ENCODE data around the gene ZCWPW1. TPM values are rescaled to one million over a fixed set of nuclear protein-coding genes. Genes with fewer than 3 reads are reported as not detected.
"Not testable (repeated sequence)": the region's sequence is repeated elsewhere in the genome, so short reads cannot be mapped to it uniquely, and the experiment has no call there.

The ZCWPW1 gene
- total and polyA plus RNA-seq, 2 experiments from 2014 or later: 1.9 to 4.2 TPM

DNA sequence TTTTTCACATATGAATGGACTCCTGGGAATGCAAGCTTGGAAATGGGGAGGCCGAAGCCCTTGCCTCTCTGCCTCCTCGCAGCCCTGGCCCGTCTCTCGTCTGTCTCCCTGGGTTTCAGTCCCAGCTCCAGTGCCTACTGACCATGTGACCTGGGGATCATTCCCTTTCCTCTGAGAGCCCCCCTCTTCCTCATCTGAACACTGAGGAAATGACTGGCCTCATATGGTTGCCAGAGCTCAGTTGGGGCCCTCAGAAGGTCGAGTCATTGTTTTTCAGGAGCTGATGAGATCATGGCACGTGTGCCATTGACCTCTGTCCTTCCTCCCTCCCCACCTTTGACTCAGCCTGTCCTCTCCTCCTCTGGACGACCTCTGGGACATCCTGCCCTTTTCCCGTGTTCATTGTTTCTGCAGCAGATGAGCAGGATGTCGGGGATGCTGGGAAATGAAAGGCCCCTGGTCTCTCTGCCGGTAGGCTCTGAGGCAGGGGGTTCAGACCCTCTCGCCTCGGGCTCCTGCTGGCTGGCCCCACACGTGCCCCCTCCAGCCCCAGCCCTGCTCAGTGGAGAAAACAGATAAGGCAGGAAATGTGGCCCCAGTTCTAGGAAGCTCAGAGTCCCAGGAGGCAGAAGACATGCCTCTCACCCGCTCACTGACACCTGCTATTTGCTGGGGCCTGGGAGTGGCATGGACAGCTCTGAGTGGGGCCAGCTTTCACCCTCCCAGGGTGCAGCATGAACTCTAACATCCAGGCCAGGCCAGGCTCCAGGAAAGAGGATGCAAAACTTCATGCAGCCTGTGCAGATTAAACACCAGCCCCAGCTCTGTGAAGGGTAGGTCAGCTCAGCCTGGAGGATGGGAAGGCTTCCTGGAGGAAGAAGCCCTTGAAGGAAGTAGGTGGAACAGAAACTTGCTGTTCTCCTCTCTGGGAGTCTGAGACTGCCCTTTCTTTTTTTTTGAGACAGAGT is 16.1 kb upstream of the ZCWPW1 start:
- Histone ChIP-seq H4K20me1 (ENCODE audit: insufficient read depth) (no peaks in the 10 kb centered on the region), H3K4me3 (no peak overlapping the region), H3K27ac (peak overlapping the region; percentile 52), H2AFZ (peak overlapping the region; percentile 76), H3K36me3 (ENCODE audit: low read depth) (no peaks in the 10 kb centered on the region), H3K79me2 (ENCODE audit: insufficient read depth) (no peaks in the 10 kb centered on the region), H3K4me2 (ENCODE audit: unreplicated experiment) (peak overlapping the region; percentile 20), H3F3A (ENCODE audit: insufficient read depth) (peaks cover 11% of the 10 kb centered on the region), H3K9me3 (ENCODE audit: low read depth) (no peaks in the 10 kb centered on the region), H3K4me1 (ENCODE audit: insufficient read depth) (peaks cover 22% of the 10 kb centered on the region), H3K27me3 (replicated peaks; ENCODE audit: insufficient read depth) (no peaks in the 10 kb centered on the region), H3K9ac (peak overlapping the region; percentile 44), H3K9me2 (ENCODE audit: insufficient read depth) (no peaks in the 10 kb centered on the region)
- TF ChIP-seq EZH2phosphoT487 (IDR thresholded peaks at IDR 0.05; ENCODE audit: insufficient read depth, low read depth): no peak
- no peak for TF ChIP-seq EZH2 (IDR thresholded peaks at IDR 0.05; ENCODE audit: insufficient read depth, poor library complexity, severe bottlenecking)
- in situ Hi-C loops (cut with MboI): no loop called here
- WGBS, 2 experiments (ENCODE audit: low coverage in 1 of 2, low lambda C conversion rate in 2 of 2, missing lambda C conversion rate in 2 of 2): 34 to 41% methylated on average over 14 of the region's 14 CpGs
- DNase-seq: peak; percentile 80

DNA sequence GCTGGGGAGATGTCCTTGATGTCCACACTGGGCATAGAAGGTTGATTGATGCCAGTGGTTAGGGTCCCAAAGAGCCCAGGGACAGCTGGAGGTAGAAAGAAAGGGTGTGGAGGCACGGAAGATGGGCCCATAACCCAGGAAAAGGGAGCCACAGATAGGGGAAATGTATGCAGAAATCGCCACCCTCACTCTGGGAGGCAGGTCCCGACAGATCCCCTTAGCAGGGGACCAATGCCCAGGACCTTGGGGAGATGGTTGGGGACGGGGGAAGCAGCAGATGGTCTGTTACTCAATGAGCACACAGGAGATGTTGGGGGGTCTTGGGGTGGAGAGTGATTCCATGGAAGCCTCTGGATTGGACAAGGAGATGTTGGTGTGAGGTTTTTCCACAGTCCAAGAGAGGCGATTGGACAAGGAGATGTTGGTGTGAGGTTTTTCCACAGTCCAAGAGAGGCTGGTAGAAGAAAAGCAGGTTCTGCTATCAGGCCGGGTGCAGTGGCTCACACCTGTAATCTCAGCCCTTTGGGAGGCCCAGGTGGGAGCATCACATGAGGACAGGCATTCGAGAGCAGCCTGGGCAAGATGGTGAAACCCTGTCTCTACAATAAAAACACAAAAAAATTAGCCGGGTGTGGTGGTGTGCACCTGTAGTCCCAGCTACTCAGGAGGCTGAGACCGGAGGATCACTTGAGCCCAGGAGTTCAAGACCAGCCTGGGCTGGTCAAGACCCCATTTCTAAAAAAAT is 14.8 kb upstream of the ZCWPW1 start:
- H3F3A ChIP-seq (ENCODE audit: insufficient read depth): peaks cover 19% of the 10 kb centered on the region
- H3K9me3 ChIP-seq (ENCODE audit: low read depth): no peaks in the 10 kb centered on the region
- no peak overlapping the region for H3K9ac ChIP-seq
- peaks cover 22% of the 10 kb centered on the region for H3K4me1 ChIP-seq (ENCODE audit: insufficient read depth)
- in situ Hi-C loops (cut with MboI): no loop called here
- DNase-seq: no peak
- TF ChIP-seq EZH2phosphoT487 (IDR thresholded peaks at IDR 0.05; ENCODE audit: insufficient read depth, low read depth) (no peak), EZH2 (IDR thresholded peaks at IDR 0.05; ENCODE audit: insufficient read depth, poor library complexity, severe bottlenecking) (no peak)
- H3K4me3 ChIP-seq: no peak overlapping the region
- no peaks in the 10 kb centered on the region for H3K27me3 ChIP-seq (replicated peaks; ENCODE audit: insufficient read depth)
- no peaks in the 10 kb centered on the region for H3K36me3 ChIP-seq (ENCODE audit: low read depth)
- H4K20me1 ChIP-seq (ENCODE audit: insufficient read depth): no peaks in the 10 kb centered on the region
- H3K4me2 ChIP-seq (ENCODE audit: unreplicated experiment): no peak overlapping the region
- H3K27ac ChIP-seq: no peak overlapping the region
- H3K79me2 ChIP-seq (ENCODE audit: insufficient read depth): no peaks in the 10 kb centered on the region
- no peaks in the 10 kb centered on the region for H3K9me2 ChIP-seq (ENCODE audit: insufficient read depth)
- 95 to 97% methylated on average over 9 of the region's 9 CpGs for WGBS, 2 experiments (ENCODE audit: low coverage in 1 of 2, low lambda C conversion rate in 2 of 2, missing lambda C conversion rate in 2 of 2)
- no peak overlapping the region for H2AFZ ChIP-seq

- peaks cover 25% of the 10 kb centered on the region for H3F3A ChIP-seq (ENCODE audit: insufficient read depth)
- no peak overlapping the region for H3K4me3 ChIP-seq
- no peaks in the 10 kb centered on the region for H3K79me2 ChIP-seq (ENCODE audit: insufficient read depth)
- no peak overlapping the region for H3K4me2 ChIP-seq (ENCODE audit: unreplicated experiment)
- peaks cover 22% of the 10 kb centered on the region for H3K4me1 ChIP-seq (ENCODE audit: insufficient read depth)
- no peaks in the 10 kb centered on the region for H4K20me1 ChIP-seq (ENCODE audit: insufficient read depth)
- DNase-seq: no peak
- no peak overlapping the region for H2AFZ ChIP-seq
- in situ Hi-C loops (cut with MboI): no loop called here
- no peaks in the 10 kb centered on the region for H3K9me2 ChIP-seq (ENCODE audit: insufficient read depth)
- H3K36me3 ChIP-seq (ENCODE audit: low read depth): no peaks in the 10 kb centered on the region
- no peaks in the 10 kb centered on the region for H3K27me3 ChIP-seq (replicated peaks; ENCODE audit: insufficient read depth)
- no peak overlapping the region for H3K27ac ChIP-seq
- H3K9ac ChIP-seq: no peak overlapping the region
- no peak for TF ChIP-seq EZH2 (IDR thresholded peaks at IDR 0.05; ENCODE audit: insufficient read depth, poor library complexity, severe bottlenecking)
- TF ChIP-seq EZH2phosphoT487 (IDR thresholded peaks at IDR 0.05; ENCODE audit: insufficient read depth, low read depth): no peak
- no peaks in the 10 kb centered on the region for H3K9me3 ChIP-seq (ENCODE audit: low read depth)
- WGBS, 2 experiments (ENCODE audit: low coverage in 1 of 2, low lambda C conversion rate in 2 of 2, missing lambda C conversion rate in 2 of 2): 86 to 88% methylated on average over 11 of the region's 11 CpGs
Observed at GRCh38 chr7:100441641-100442535, 13.4 kb upstream of the ZCWPW1 start.

DNA sequence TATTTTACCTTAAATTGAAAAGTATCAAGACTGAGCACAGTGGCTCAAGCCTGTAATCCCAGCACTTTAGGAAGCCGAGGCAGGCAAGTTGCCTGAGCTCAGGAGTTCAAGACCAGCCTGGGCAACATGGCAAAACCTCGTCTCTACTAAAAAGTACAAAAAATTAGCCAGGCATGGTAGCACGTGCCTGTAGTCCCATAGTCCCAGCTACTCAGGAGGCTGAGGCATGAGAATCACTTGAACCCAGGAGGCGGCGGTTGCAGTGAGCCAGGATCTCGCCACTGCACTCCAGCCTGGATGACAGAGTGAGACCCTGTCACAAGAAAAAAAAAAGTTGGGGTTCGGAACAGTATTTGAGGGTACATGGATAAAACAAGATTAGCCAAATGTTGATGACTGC is 10.7 kb upstream of the ZCWPW1 start:
- H3K9me2 ChIP-seq (ENCODE audit: insufficient read depth); H3K36me3 ChIP-seq (ENCODE audit: low read depth); DNase-seq; H3K9me3 ChIP-seq (ENCODE audit: low read depth); H3K27me3 ChIP-seq (replicated peaks; ENCODE audit: insufficient read depth); in situ Hi-C loops (cut with MboI); H3K4me3 ChIP-seq; H4K20me1 ChIP-seq (ENCODE audit: insufficient read depth); H3K4me2 ChIP-seq (ENCODE audit: unreplicated experiment): not testable (repeated sequence)
- WGBS, 2 experiments (ENCODE audit: low coverage in 1 of 2, low lambda C conversion rate in 2 of 2, missing lambda C conversion rate in 2 of 2): 80 to 84% methylated on average over 7 of the region's 7 CpGs
- Histone ChIP-seq H3K9ac (peak overlapping the region; percentile 14; the same call in 1 of the 2 replicates), H2AFZ (peak overlapping the region; percentile 63), H3K4me1 (ENCODE audit: insufficient read depth) (peaks cover 11% of the 10 kb centered on the region), H3K79me2 (ENCODE audit: insufficient read depth) (peaks cover 17% of the 10 kb centered on the region), H3K27ac (peak overlapping the region; percentile 59), H3F3A (ENCODE audit: insufficient read depth) (peaks cover 32% of the 10 kb centered on the region)

DNA sequence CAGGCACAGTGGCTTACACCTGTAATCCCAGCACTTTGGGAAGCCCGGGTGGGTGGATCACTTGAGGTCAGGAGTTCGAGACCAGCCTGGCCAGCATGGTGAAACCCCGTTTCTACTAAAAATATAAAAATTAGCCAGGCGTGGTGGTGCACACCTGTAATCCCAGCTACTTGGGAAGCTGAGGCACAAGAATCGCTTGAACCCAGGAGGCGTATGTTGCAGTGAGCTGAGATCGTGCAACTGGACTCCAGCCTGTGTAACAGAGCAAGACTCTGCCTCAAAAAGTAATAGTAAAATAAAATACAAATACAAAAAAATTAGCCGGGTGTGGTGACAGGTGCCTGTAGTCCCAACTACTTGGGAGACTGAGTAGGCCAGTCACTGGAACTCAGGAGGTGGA is 10.2 kb upstream of the ZCWPW1 start:
- peak overlapping the region; percentile 63; the same call in 1 of the 2 replicates for H2AFZ ChIP-seq
- peaks cover 22% of the 10 kb centered on the region for H3K79me2 ChIP-seq (ENCODE audit: insufficient read depth)
- 0 out of 2 replicates have a peak overlapping the region, but pooled peaks have one; percentile 59 for H3K27ac ChIP-seq
- DNase-seq; H3K4me2 ChIP-seq (ENCODE audit: unreplicated experiment); H3K4me1 ChIP-seq (ENCODE audit: insufficient read depth); H3K4me3 ChIP-seq; H4K20me1 ChIP-seq (ENCODE audit: insufficient read depth); H3K27me3 ChIP-seq (replicated peaks; ENCODE audit: insufficient read depth); H3K9me2 ChIP-seq (ENCODE audit: insufficient read depth); H3K36me3 ChIP-seq (ENCODE audit: low read depth); H3K9ac ChIP-seq; H3K9me3 ChIP-seq (ENCODE audit: low read depth); in situ Hi-C loops (cut with MboI): not testable (repeated sequence)
- 84 to 87% methylated on average over 8 of the region's 8 CpGs for WGBS, 2 experiments (ENCODE audit: low coverage in 1 of 2, low lambda C conversion rate in 2 of 2, missing lambda C conversion rate in 2 of 2)
- peaks cover 31% of the 10 kb centered on the region for H3F3A ChIP-seq (ENCODE audit: insufficient read depth)
